Testis (tissue), 2 donors: ENCODE results near the gene ACTL10.

Source experiments
- POLR2A ChIP-seq: fragments of 450-650 bp; IDR thresholded peaks from one replicate; pipeline ENCODE4 v1.6.1; 2017; ENCODE audit warnings: antibody characterized with exemption, mild to moderate bottlenecking, moderate library complexity
- TF ChIP-seq, protein P1 (sequence below), 3 experiments: fragments of 450-650 bp in 2 of 3; fragments of 200-600 bp in 1 of 3; sonication (generic) in 1 of 3; IDR thresholded peaks; one replicate each; pipeline ENCODE4 v1.5.1; 2016 to 2019; ENCODE audit warnings: antibody characterized with exemption in 3 of 3, mild to moderate bottlenecking in 2 of 3, moderate library complexity in 1 of 3

DNA sequence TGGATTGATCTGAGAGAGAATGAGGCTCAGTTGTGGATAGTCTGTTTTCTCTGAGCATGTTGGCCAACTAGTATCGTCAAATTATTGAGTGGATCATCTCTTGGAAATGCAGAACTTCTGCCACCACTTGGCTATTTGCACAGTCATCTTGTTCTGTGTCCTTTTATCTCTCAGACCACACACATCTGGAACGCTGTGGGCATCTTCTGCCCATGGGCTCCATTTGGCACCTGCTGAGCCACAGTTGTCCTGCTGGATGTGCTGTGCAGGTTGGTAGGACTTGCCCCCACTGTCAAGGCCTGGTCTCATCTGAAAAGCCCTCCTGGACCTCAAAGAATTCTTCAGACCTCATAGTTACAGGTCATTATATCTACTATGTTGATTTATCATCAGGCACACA is 21.3 kb upstream of the ACTL10 start:
- TF ChIP-seq, protein P1, sequence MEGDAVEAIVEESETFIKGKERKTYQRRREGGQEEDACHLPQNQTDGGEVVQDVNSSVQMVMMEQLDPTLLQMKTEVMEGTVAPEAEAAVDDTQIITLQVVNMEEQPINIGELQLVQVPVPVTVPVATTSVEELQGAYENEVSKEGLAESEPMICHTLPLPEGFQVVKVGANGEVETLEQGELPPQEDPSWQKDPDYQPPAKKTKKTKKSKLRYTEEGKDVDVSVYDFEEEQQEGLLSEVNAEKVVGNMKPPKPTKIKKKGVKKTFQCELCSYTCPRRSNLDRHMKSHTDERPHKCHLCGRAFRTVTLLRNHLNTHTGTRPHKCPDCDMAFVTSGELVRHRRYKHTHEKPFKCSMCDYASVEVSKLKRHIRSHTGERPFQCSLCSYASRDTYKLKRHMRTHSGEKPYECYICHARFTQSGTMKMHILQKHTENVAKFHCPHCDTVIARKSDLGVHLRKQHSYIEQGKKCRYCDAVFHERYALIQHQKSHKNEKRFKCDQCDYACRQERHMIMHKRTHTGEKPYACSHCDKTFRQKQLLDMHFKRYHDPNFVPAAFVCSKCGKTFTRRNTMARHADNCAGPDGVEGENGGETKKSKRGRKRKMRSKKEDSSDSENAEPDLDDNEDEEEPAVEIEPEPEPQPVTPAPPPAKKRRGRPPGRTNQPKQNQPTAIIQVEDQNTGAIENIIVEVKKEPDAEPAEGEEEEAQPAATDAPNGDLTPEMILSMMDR (IDR thresholded peaks at IDR 0.05), result no peak
- TF ChIP-seq POLR2A, result no peak
